ENCODE measurements around the gene TNNT3. TPM values are rescaled to one million over a fixed set of nuclear protein-coding genes. Genes with fewer than 3 reads are reported as not detected.
"Not testable (repeated sequence)": the region's sequence is repeated elsewhere in the genome, so short reads cannot be mapped to it uniquely, and the experiment has no call there.

TNNT3 gene
- total RNA-seq, 1 donor from 2014 or later, result 6.1 TPM

DNA sequence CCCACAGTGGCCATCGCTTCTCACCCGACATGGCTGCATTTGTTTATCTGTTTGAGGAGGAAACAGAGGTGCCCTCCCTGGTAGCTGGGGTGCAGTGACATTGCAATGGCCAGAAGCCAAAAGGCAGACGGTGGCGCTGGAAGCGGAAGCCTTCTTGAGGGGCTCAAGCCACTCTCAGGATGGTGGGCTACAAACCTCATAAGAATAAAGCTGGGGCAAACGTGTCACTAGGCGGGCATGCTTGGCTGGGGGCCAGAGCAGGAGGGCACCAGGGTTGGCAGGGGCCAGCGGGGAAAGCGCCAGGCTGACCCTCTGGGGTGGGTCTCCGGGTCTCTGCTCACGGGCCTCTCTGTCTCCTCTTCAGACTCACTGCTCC is 12.6 kb downstream of the TNNT3 start:
- intact Hi-C loops (cut with micrococcal nuclease), result no loop called here

DNA sequence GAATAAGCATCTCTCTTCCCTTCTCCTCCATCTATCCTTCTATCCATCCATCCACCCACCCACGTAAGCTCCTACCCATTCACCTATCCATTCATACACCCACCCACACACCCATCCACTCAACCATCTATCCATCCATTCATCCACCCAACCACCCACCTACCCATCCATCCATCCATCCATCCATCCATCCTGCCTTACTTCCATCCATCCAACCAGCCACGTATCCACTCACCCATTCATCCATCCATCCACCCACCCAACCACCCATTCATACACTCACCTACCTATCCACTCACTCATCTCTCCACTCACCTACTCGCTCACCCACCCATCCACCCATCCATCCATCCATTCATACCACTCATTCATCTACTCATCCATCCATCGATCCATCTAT is 13.2 kb downstream of the TNNT3 start:
- intact Hi-C loops (cut with micrococcal nuclease), result no loop called here

DNA sequence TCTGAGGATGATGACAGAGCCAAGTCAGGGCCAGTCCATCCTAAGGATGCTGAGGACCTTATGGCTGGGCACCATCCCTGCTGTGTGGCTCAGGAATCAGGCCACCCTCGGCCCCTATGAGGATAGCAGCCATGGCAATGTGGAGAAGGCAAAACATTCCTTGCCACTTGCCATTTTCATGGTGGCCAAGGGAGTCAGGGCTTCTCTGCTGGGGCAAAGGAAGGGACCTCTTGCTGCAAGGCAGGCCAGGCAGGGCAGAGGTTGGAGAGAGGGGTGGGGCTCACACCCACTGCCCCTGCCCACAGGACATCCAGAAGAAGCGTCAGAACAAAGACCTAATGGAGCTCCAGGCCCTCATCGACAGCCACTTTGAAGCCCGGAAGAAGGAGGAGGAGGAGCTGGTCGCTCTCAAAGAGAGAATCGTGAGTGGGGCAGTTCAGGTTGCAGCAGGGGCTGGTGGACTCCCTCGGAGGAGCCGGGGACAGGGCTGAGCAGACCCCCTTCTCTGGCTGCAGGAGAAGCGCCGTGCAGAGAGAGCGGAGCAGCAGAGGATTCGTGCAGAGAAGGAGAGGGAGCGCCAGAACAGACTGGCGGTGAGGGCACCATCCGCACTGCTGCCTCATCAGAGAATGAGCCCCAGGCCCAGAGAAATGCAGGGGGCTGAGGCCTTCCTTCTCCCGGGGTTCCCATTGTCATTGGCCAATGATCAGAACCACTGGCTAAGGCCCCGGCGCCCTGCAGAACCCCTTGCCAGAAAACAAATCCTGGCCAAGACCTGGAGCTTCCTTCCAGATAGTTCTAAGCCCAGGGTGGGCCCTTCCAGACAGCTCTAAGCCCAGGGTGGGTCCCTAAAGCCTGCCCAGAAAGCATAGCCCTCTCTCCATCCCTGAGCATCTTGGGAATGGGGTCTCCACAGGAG is 14.2 kb downstream of the TNNT3 start:
- intact Hi-C loops (cut with micrococcal nuclease), result loop anchor here (2.0 kb wide), 1 partner anchor 21 kb away; no protein-coding TSS in a partner anchor

DNA sequence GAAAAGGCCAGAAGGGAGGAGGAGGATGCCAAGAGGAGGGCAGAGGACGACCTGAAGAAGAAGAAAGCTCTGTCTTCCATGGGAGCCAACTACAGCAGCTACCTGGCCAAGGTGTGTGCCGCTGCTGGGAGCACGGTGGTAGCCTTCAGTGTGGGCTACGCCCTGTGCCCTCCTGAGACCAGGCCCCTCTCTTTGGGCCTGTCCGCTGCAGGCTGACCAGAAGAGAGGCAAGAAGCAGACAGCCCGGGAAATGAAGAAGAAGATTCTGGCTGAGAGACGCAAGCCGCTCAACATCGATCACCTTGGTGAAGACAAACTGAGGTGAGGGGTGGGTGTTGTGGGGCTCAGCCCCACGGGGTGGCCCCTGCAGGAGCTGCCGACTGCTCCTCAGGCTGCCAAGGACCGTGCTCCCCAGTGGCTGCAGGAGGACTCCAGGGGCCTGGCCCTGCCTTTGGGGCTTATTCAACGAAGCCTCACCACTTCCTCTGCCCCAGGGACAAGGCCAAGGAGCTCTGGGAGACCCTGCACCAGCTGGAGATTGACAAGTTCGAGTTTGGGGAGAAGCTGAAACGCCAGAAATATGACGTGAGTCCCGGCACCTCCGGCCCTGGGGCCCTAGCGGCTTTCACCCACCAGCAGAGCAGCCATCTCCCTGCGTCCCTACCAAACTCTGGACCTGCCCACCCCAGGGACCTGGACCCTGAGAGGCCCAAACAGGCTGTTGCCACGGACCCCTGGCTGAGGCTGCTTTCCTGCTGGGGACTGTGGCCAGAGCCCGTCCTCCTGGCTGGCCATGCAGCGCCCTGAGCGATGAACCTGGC is 15.0 kb downstream of the TNNT3 start:
- intact Hi-C loops (cut with micrococcal nuclease), result loop anchor here (2.0 kb wide), 1 partner anchor 22 kb away; no protein-coding TSS in a partner anchor

DNA sequence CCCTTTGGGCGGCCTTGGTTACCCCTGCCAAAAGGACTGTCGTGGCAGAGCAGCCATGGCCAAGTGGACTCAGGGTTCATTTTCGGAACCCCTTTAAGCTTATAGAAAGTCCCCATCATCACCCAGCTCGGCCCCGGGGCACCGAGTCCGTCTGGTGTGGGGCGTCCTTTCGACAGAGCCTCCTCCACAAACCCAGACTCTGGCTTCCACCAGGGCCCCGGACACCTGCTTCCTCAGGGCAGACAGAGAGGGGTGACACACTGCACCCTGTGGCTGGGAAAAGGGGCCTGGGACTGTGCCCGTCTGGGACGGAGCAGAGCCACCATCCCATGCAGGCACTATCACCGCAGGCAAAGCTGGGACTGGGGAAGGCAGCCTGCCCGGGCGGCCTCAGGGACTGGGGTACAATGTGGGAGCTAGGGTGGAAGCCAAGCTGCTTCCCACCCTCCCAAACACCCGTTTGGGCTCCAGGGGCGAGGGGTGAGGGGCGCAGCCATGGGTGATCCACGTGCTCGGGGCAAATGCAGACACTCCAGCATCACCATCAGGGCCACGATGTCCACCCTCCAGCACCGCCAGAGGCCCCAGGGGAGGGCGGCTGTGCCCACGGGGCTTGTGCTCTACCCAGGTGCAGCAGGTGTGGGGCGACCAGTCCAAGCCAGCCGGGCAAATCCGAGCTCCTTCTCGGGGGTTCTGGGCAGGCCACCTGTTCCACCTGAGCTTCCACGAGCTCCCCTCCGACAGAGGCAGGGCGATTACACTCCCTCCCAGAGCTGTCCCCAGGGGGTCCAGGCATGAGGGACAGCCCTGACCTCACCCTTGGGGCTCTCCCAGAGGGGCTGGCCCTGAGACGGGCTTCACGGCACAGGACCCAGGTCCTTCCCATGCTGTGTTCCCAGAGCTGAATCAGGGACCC is 15.9 kb downstream of the TNNT3 start:
- intact Hi-C loops (cut with micrococcal nuclease), result loop anchor here (2.0 kb wide), 1 partner anchor 23 kb away; no protein-coding TSS in a partner anchor

DNA sequence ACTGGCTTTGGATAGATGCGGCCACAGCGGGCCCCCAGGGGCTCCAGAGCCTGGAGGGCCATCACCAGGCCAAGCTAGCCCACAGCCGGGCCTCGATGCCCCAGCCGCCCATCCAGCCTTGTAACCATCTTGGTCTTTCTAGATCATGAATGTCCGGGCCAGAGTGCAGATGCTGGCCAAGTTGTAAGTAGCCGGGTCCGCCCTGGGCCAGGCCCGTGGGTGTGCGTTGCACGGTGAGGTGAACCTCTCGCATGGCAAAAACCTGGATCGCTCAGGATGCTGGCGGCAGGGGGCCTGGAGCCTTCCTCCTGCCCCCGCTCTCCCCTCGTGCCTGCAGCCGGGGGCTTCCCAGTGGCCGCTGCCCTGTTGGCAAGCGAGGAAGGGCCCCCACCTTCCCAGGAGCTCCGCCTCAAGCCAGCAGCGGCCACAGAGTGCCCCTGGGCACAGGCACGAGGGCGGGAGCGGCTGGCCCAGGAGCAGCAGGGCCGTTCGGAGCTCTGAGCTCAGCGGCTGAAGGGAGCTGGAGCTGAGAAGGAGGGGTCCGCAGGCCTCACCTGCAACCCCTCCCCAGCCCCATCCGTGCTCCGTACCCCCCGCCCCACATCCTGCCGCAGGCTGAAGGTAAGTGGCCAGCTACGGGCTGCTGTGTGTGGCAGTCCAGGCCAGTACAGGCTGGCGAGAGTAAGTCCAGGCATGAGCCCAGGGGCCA is 16.7 kb downstream of the TNNT3 start:
- intact Hi-C loops (cut with micrococcal nuclease), result no loop called here

DNA sequence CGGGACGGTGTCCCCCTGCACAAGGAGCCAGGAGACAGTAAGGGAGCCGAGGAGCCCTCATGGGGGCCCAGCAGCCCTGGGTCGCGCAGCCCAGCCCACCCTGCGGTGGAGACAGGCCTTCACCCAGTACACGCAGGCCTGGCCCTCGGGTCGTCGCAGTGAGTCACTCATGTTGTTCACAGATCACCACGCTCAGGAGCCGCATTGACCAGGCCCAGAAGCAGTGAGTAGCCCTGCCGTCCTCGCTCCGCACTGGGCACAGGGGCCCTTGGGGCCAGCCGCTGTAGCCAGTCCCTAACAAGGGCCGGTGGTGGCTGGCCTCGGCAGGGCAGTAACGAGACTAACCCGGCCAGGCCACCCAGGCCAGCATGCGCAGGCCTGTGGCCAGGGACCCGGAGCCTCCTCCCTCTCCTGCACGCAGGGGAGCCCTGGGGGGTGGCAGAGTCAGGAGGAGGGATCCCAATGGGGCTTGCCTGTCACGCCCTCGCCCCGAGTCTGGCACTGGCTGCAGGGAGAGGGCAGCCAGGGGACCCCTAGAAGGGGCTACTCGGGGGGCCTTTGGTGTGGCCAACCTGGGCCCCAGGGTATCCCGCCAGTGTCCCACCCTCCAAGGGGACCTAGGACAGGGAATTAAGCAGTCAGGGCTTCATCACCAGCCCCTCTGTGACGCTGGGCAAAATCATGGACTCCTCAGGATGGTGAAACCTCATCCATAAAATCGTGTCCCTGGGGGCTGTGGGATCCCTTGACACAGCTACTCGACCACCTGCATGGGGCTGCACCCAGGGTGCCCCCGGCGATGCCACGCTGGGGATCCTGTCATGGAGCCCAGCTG is 17.5 kb downstream of the TNNT3 start:
- intact Hi-C loops (cut with micrococcal nuclease), result no loop called here

DNA sequence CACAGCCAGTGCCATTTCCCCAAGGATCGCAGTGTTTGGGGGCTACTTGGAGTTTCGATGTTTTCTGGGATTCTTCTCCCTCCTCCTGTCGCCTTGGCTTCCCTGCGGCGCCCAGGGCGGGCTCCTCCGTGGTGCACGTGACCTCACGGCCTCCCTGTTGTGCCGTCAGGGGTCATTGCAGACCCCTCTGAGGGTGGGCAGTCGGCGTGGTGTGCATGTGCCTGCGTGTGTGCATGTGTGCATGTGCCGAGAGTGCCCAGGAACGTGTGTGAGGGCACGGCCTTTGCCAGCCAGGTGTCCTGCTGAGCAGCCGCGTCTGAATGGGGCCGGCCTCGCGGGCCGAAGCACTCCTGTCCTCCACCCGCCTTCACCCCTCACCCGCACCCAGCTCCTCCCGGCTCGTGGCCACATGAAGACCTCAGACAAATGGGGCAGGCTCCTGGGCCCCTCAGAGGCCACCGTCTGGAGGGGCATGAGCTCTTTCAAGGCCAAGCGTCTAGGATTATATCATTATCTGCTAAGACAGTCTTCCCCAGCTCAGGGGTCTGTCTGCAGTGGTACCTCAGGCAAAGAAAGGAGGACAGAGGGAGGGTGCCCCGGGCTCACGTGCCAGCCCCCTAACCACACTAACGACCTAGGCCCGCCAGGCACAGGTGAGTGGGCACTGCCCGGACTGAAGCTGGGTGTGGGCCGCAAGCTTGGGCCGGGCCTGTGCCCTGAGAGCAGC is 18.3 kb downstream of the TNNT3 start:
- intact Hi-C loops (cut with micrococcal nuclease), result loop anchor here (1.0 kb wide), 1 partner anchor 22 kb away; no protein-coding TSS in a partner anchor

DNA sequence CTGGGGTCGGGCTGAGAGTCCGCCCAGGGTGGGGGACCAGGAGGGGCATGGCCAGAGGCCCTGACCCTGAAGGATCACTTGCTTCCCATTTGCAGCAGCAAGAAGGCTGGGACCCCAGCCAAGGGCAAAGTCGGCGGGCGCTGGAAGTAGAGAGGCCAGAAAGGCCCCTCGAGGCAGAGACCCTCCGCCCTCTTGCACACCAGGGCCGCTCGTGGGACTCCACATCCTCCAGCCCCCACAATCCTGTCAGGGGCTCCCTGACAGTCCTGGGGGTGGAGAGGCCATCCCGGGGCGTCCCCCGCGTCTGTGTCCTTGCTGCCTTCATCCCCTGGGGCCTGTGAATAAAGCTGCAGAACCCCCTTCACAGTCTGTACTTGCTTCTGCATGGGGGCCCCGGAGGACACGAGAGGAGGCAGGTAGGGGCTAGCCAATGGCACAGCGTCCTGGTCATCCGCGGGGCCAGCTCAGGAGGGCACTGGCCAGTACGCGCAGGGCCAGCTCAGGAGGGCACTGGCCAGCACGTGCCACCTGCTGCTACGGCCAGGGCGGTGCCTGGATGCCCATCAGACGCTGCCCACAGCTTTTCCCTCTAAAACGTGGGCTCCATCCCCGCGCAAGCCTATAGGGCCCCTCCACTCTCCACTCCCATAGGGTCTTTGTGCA is 19.0 kb downstream of the TNNT3 start:
- intact Hi-C loops (cut with micrococcal nuclease), result loop anchor here (1.0 kb wide), 1 partner anchor 23 kb away; no protein-coding TSS in a partner anchor

DNA sequence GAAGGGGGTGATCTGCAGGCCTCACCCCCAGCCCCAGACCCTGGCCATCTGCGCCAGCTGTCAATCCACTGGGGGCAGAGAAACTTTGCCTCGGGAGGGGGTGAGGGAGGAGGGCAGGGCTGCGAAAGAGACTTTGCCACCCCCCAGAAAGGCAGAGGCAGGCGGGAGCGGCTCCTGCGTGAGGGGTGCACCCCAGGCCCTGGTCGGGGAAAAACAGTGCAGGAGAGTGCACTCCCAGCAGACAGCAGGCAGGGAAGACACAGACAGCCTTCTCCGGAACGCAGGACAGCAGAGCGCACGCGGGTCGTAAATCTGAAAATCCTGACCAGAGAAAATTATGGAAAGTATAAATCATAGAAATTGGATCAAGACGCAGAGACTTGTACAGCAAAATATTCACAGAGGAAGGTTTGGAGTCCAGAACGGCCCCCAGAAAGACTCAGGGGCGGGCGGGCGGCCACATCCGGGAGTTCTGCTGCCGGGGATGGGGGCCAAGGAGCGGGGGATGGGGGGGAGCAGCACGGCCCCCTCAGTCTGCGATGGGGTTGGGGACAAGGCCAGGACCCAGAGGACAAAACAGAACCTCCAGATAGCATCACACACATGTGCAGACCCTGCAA is 19.6 kb downstream of the TNNT3 start:
- intact Hi-C loops (cut with micrococcal nuclease), result no loop called here

DNA sequence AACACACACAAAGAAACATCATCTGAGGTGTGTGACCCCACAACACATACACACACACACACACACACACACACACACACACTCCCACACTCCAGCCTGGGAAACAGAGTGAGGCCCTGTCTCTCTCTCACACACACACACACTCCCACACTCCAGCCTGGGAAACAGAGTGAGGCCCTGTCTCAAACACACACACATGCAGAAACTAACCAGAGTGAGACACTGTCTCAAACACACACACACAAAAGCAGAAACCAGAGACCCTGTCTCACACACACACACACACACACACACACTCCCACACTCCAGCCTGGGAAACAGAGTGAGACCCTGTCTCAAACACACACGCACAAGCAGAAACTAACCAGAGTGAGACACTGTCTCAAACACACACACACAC is 20.3 kb downstream of the TNNT3 start:
- intact Hi-C loops (cut with micrococcal nuclease), result not testable (repeated sequence)

DNA sequence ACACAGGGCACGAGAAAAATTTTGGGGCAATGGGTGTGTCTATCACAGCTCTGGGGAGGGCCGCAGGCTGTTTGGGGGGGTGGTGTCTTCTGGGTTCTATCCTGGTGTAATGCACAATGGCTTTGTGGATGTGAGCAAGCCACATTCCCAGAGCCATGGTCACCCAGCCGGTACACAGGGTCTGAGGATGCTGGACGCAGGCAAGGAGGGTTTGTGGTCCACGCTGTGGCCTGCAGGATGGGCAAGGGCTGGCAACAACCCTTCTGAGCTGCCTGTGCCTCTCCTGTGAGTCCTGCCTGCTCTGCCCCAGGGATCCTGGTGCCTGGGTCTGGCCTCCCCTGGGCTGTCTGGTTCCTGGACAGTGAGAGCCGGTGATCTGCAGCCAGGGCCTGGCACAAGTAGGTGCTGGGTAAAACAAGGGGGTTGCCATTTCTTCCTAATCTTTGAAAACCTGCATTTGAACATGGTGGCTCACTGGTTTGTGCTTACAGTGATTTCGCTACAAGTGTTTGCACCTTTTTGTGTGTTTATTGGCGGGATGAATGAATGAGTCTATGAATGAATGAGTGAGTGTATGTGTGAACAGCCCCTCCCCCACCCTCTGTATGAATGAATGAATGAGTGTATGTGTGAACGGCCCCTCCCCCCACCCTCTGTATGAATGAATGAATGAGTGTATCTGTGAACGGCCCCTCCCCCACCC is 23.2 kb downstream of the TNNT3 start:
- intact Hi-C loops (cut with micrococcal nuclease), result no loop called here

DNA sequence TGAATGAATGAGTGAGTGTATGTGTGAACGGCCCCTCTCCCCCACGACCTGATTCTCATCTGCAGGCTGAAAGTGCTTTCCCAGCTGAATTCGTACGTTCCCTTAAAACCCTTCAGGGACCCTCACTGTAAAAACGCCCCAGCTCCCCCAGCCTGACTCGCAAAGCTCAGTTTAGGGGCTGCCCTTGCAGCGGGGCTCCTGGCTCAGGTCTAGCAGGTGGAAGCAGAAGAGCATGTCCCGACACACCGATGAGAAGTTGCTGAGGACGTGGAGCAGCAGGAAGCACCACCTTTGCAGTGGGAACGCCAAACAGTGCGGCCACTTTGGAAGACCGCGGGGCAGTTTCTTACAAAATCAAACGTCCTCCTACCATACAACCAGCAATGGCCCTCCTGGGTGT is 24.1 kb downstream of the TNNT3 start:
- intact Hi-C loops (cut with micrococcal nuclease), result no loop called here

DNA sequence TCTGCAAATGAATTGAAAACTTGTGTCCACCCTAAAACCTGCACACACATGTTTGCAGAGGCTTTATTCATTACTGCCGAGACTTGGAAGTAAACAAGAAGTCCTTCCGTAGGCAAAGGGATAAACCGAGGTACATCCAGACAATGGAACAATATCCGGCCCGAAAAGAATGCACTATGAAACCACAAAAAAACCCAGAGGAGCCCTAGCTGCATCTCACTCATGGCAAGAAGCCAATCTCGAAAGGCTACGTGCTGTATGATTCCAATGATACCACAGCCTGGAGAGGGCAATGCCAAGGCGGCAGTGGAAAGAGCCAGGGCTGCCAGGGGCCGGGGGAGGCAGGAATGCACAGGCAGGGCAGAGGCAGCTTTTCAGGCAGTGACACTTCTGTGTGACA is 24.5 kb downstream of the TNNT3 start:
- intact Hi-C loops (cut with micrococcal nuclease), result no loop called here

DNA sequence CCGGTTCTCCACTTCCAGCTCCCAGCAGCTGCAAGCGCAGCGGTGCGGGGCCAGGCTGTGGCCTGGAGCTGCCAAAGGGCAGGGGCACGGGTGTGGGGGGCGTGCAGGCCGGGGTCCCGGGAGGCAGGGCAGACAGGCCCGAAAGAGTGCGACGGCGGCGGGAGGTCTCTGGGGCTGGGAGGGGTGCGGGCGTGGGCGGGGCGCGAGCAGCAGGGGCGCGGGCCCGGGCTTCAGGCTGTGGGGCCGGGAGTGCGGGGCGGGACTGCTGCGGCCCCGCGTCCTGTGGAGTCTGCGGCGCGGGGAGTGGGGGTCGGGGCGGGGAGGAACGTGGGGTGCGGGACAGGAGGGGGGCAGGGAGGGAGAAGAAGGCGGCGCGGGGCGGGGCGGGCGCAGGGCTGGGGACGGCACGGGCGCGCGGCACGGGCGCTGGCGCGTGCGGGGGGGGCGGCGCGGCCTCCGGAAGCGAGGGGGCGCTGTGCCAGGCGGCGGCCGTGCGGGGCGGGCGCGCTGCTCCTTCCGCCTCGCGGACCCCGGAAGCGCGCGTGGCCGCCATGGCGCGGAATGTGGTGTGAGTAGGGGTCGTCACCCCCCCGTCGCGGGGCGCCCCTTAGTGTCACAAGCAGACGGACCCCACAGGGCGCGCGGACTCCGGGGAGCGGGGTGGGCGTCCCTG is 27.4 kb downstream of the TNNT3 start, which contains the start of gene MRPL23:
TSS of gene MRPL23 (plus strand) at position 521 of the 673 bp plus-strand sequence. CDS start at position 552, 31 bp downstream.
- intact Hi-C loops (cut with micrococcal nuclease), result no loop called here

DNA sequence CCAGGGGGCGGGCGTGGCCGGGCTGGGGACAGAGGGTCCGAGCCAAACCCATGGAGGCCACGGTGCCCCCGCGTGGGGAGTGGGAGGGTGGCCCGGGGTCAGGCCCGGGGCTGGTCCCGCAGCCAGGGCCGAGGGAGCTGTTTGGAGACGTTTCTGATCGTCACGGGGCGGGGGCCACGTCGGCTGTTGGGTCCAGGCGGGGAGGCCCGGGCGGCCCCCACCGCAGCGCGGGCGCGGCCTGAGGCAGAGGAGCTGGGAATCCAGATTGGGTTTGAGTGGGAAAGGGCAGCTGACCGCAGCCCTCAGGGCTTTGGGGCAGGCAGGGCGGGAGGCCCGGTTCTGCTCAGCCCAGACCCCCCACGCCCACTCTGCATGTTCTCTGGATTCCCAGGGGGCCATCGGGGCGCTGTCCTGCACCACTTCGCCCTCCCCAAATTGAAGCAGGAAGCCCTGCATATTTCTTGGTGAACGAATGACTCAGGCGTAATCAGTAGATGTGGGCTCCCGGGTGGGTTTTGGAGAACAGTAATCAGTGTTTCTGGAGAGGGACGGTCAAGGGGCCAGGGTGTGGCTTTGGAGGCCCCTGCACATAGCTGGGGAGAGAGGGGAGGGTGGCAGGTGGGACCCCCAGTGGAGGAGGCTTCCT is 28.2 kb downstream of the TNNT3 start:
- intact Hi-C loops (cut with micrococcal nuclease), result no loop called here

All from T-helper 1 cell treated with Interleukin-12 subunit alpha and Interleukin-12 subunit beta and Interleukin-4 antibody, amounts not matched to agents 30 ng/mL and 1 ng/mL, for 36 hours (primary cell).